ENCODE data around the gene MIS18BP1.

The MIS18BP1 gene

GRCh38 chr14:45181806-45182205, 71.2 kb downstream of the MIS18BP1 start:
- H3K9me3 ChIP-seq (ENCODE audit: insufficient read depth, low read length) = no peaks in the 10 kb centered on the region
- no peak overlapping the region for H3K9ac ChIP-seq (ENCODE audit: low read length)
- no peaks in the 10 kb centered on the region for H4K20me1 ChIP-seq (ENCODE audit: insufficient read depth, low read length)
- TF ChIP-seq EZH2phosphoT487 (IDR thresholded peaks at IDR 0.05; ENCODE audit: low read depth) (no peak), CTCF (IDR thresholded peaks at IDR 0.05; ENCODE audit: low read depth, low read length) (no peak)
- no peaks in the 10 kb centered on the region for H3K79me2 ChIP-seq (ENCODE audit: low read length)
- no peak overlapping the region for H2AFZ ChIP-seq (ENCODE audit: low read depth, low read length)
- peaks cover 15% of the 10 kb centered on the region for H3K4me1 ChIP-seq (ENCODE audit: low read length)
- no peak overlapping the region for H3K27ac ChIP-seq (ENCODE audit: low read length)
- no peaks in the 10 kb centered on the region for H3K27me3 ChIP-seq (ENCODE audit: low read depth, low read length)
- H3K36me3 ChIP-seq (replicated peaks; ENCODE audit: low read depth, low read length) = peaks cover 3% of the 10 kb centered on the region
- H3K4me3 ChIP-seq (ENCODE audit: low read length) = no peak overlapping the region
- no peak overlapping the region for H3K4me2 ChIP-seq (ENCODE audit: low read length)

GRCh38 chr14:45181329-45181728, 71.7 kb downstream of the MIS18BP1 start:
- no peaks in the 10 kb centered on the region for H3K36me3 ChIP-seq (replicated peaks; ENCODE audit: low read depth, low read length)
- peaks cover 15% of the 10 kb centered on the region for H3K4me1 ChIP-seq (ENCODE audit: low read length)
- no peak overlapping the region for H3K4me2 ChIP-seq (ENCODE audit: low read length)
- H3K27ac ChIP-seq (ENCODE audit: low read length) = no peak overlapping the region
- no peak overlapping the region for H2AFZ ChIP-seq (ENCODE audit: low read depth, low read length)
- H3K79me2 ChIP-seq (ENCODE audit: low read length) = no peaks in the 10 kb centered on the region
- H3K9ac ChIP-seq (ENCODE audit: low read length) = no peak overlapping the region
- H3K4me3 ChIP-seq (ENCODE audit: low read length) = no peak overlapping the region
- H3K9me3 ChIP-seq (ENCODE audit: insufficient read depth, low read length) = no peaks in the 10 kb centered on the region
- TF ChIP-seq CTCF (IDR thresholded peaks at IDR 0.05; ENCODE audit: low read depth, low read length) (no peak), EZH2phosphoT487 (IDR thresholded peaks at IDR 0.05; ENCODE audit: low read depth) (no peak)
- no peaks in the 10 kb centered on the region for H3K27me3 ChIP-seq (ENCODE audit: low read depth, low read length)
- no peaks in the 10 kb centered on the region for H4K20me1 ChIP-seq (ENCODE audit: insufficient read depth, low read length)

GRCh38 chr14:45177076-45177475, 75.9 kb downstream of the MIS18BP1 start:
- Histone ChIP-seq H3K27ac (ENCODE audit: low read length) (no peak overlapping the region), H3K4me3 (ENCODE audit: low read length) (no peak overlapping the region), H3K36me3 (replicated peaks; ENCODE audit: low read depth, low read length) (no peaks in the 10 kb centered on the region), H2AFZ (ENCODE audit: low read depth, low read length) (no peak overlapping the region), H3K4me1 (ENCODE audit: low read length) (no peaks in the 10 kb centered on the region), H3K9me3 (ENCODE audit: insufficient read depth, low read length) (no peaks in the 10 kb centered on the region), H4K20me1 (ENCODE audit: insufficient read depth, low read length) (no peaks in the 10 kb centered on the region), H3K9ac (ENCODE audit: low read length) (no peak overlapping the region), H3K27me3 (ENCODE audit: low read depth, low read length) (no peaks in the 10 kb centered on the region), H3K79me2 (ENCODE audit: low read length) (no peaks in the 10 kb centered on the region), H3K4me2 (ENCODE audit: low read length) (no peak overlapping the region)
- TF ChIP-seq EZH2phosphoT487 (IDR thresholded peaks at IDR 0.05; ENCODE audit: low read depth) = no peak
- TF ChIP-seq CTCF (IDR thresholded peaks at IDR 0.05; ENCODE audit: low read depth, low read length) = no peak

GRCh38 chr14:45169906-45170305, 83.1 kb downstream of the MIS18BP1 start:
- Histone ChIP-seq H3K4me1 (ENCODE audit: low read length) (no peaks in the 10 kb centered on the region), H2AFZ (ENCODE audit: low read depth, low read length) (no peak overlapping the region), H3K36me3 (replicated peaks; ENCODE audit: low read depth, low read length) (peaks cover 11% of the 10 kb centered on the region), H3K27me3 (ENCODE audit: low read depth, low read length) (no peaks in the 10 kb centered on the region), H3K4me3 (ENCODE audit: low read length) (no peak overlapping the region), H3K79me2 (ENCODE audit: low read length) (no peaks in the 10 kb centered on the region), H4K20me1 (ENCODE audit: insufficient read depth, low read length) (no peaks in the 10 kb centered on the region), H3K9me3 (ENCODE audit: insufficient read depth, low read length) (no peaks in the 10 kb centered on the region), H3K9ac (ENCODE audit: low read length) (no peak overlapping the region), H3K4me2 (ENCODE audit: low read length) (no peak overlapping the region), H3K27ac (ENCODE audit: low read length) (no peak overlapping the region)
- TF ChIP-seq EZH2phosphoT487 (IDR thresholded peaks at IDR 0.05; ENCODE audit: low read depth) = no peak
- TF ChIP-seq CTCF (IDR thresholded peaks at IDR 0.05; ENCODE audit: low read depth, low read length) = no peak
